HFFc6 (cell line): Measurements from ENCODE around the gene PDE4D. TPM values are rescaled to one million over a fixed set of nuclear protein-coding genes. Genes with fewer than 3 reads are reported as not detected.

Source experiments
- DNase-seq: peaks from one replicate; pipeline ENCODE4 v3.0.0-alpha.2; 2018
- H3K27ac Mint-ChIP-seq: 2 replicates; pipeline ENCODE4 v1.8.0; 2020; ENCODE audit warnings: mild to moderate bottlenecking, mixed read lengths
- H3K27me3 Mint-ChIP-seq: 2 replicates; pipeline ENCODE4 v1.8.0; 2021; ENCODE audit warnings: mild to moderate bottlenecking, moderate library complexity, mixed read lengths; ENCODE audit not compliant: insufficient read depth
- H3K36me3 Mint-ChIP-seq: 2 replicates; pipeline ENCODE4 v1.8.0; 2021; ENCODE audit warnings: low read depth, mixed read lengths
- H3K4me1 Mint-ChIP-seq: 2 replicates; pipeline ENCODE4 v1.8.0; 2020; ENCODE audit warnings: low read depth, mixed read lengths
- H3K4me3 Mint-ChIP-seq: 2 replicates; pipeline ENCODE4 v1.8.0; 2020; ENCODE audit warnings: mild to moderate bottlenecking, moderate library complexity, mixed read lengths
- H3K9me3 Mint-ChIP-seq: 2 replicates; pipeline ENCODE4 v1.8.0; 2020; ENCODE audit warnings: mild to moderate bottlenecking, mixed read lengths
- CTCF ChIP-seq: fragments of 200-600 bp; sonication (generic); IDR thresholded peaks from 2 replicates; pipeline ENCODE4 v1.5.0; 2021; ENCODE audit warnings: antibody characterized with exemption, mild to moderate bottlenecking
- total RNA-seq, 6 experiments: library from RNA; stranded (reverse); fragmentation: NEBNext Ultra II Directional; extraction: Animal tissue kit (Norgen Biotek cat#: 25700); gene quantifications; 2 replicates in 1 of 6; 3 replicates in 5 of 6; pipeline ENCODE4 v1.2.3, GENCODE V29; 2021

The PDE4D gene
- total RNA-seq, 6 experiments from 2014 or later, result 1.8 to 7.3 (median 6.2) TPM

DNA sequence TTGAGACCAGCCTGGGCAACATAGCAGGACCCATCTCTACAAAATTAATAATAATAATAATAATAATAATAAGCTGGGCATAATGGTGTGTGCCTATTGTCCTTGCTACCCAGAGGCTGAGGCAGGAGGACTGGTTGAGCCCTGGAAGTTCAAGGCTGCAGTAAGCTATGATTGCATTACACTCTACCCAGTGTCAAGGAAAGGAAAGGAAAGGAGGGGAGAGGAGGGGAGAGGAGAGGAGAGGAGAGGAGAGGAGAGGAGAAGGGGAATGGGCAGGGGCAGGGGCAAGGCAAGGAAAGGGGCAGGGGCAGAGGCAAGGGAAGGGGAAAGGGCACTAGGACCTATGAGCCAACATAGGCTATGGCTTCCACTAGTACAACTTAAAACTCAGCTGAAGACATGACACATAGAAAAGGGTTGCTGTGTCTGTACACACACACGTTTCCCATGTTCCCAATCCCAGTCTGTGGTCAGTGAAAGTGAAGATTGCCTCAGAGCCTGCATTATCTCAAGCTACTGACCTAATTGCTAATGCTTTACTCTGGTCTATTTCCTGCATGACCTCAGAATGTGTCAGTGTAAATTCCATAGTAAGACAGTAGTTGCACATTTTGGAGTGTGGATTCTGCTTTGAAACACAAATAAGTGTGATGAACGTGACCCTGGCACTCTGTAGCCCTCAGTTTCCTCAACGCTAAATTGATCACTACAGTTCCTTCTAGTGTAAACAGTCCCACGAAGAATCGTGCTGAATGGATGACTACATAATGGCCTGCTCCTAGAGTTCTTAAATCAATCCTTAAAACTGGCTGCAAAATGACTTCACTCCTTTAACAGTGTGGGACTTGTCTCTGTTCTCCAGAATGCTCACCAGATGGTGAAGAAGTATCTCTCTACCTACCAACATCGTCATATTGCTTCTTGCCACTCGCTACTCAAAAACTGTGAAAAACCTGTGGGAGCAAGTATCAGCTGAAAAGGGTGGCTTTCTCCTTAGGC is 813.6 kb downstream of the PDE4D start:
- Mint-ChIP-seq H3K9me3 (no peaks in the 10 kb centered on the region), H3K27me3 (peaks cover 4% of the 10 kb centered on the region), H3K27ac (peak overlapping the region; percentile 37), H3K4me1 (peaks cover 20% of the 10 kb centered on the region), H3K36me3 (no peaks in the 10 kb centered on the region), H3K4me3 (peak overlapping the region; percentile 11; the same call in 1 of the 2 replicates)
- TF ChIP-seq CTCF, result no peak
- peak; percentile 94 for DNase-seq

DNA sequence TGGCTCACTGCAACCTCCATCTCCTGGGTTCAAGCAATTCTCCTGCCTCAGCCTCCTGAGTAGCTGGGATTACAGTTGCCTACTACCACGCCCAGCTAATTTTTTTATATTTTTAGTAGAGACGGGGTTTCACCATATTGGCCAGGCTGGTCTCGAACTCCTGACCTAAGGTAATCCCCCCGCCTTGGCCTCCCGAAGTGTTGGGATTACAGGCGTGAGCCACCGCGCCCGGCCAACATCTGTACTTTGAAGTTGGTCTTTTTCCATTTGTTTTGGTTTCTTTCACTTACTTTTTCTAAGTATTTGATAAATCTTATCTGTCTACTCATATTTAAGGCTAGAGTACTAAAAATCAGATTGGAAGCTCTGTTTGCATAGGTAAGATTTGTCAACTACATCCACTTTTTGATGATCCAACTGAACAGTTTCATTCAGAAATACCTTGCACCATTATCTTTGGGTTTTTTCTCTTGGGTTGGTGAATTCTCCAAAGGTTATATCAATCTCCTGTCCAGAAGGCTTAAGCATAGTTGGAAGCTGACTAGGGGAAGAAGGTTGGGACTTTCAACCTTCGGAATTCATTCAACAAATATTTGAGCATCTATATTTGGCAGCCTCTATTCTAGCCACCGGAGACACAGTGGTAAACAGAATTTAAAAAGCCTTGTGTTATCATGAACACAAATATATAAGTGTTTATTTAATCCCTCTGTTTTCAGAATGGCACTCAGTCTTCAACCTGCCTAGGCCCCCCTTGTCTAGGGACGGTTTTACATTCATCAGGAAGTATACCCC is 821.6 kb downstream of the PDE4D start:
- no peaks in the 10 kb centered on the region for H3K9me3 Mint-ChIP-seq
- no peak for TF ChIP-seq CTCF
- H3K4me3 Mint-ChIP-seq, result no peak overlapping the region
- DNase-seq, result no peak
- peaks cover 1% of the 10 kb centered on the region for H3K27me3 Mint-ChIP-seq
- H3K36me3 Mint-ChIP-seq, result no peaks in the 10 kb centered on the region; the same call in 1 of the 2 replicates
- H3K4me1 Mint-ChIP-seq, result peaks cover 41% of the 10 kb centered on the region
- H3K27ac Mint-ChIP-seq, result no peak overlapping the region

- Mint-ChIP-seq H3K27ac (peak overlapping the region; percentile 80), H3K9me3 (no peaks in the 10 kb centered on the region), H3K36me3 (no peaks in the 10 kb centered on the region; the same call in 1 of the 2 replicates), H3K27me3 (peaks cover 1% of the 10 kb centered on the region), H3K4me1 (peaks cover 65% of the 10 kb centered on the region), H3K4me3 (no peak overlapping the region)
- no peak for TF ChIP-seq CTCF
- peak; percentile 89 for DNase-seq
Measured at GRCh38 chr5:59069438-59070079, 824.0 kb downstream of the PDE4D start.

DNA sequence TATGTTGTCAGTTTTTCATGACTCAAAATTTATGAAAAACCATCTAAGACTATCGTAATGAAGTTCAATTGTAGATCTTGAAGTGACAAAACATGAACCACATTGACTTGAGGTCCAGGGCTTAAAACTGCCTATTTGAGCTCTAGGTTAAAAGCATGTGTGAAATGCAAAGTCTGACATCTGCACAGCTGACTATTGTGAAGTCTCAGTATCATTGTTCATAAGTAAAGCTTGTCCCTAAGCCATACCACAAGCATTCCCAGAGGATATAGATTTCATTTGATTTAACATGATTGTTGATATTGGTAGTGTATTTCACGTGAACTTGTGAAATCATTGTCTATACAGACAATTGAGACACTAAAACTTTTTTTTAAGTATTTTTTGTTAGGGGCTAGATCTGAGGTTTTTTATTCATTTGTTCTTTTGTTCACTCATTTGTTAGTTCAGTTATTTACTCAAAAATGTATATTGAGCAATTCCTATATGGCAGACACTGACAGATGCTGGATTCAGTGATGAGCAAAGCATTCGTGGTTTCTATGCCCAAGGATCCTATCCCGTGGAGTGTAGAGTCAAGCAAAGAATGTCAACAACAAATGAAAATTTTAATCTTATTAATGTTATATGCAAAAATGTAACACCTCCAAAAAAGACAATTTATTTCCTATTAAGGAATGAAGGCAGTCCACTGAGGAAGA is 825.4 kb downstream of the PDE4D start:
- no peak for DNase-seq
- Mint-ChIP-seq H3K4me3 (no peak overlapping the region), H3K4me1 (peaks cover 71% of the 10 kb centered on the region), H3K27ac (0 out of 2 replicates have a peak overlapping the region, but pooled peaks have one; percentile 8), H3K27me3 (no peaks in the 10 kb centered on the region; the same call in 1 of the 2 replicates), H3K9me3 (no peaks in the 10 kb centered on the region), H3K36me3 (no peaks in the 10 kb centered on the region; the same call in 1 of the 2 replicates)
- no peak for TF ChIP-seq CTCF
